SK-N-DZ (cell line): ENCODE data around the gene MTARC2.

Source experiments
- DNase-seq: peaks from one replicate; pipeline ENCODE4 v3.0.0-alpha.2; 2015; ENCODE audit warnings: low spot score

Gene MTARC2

GRCh38 chr1:220768126-220768601 is 20.0 kb downstream of the MTARC2 start:
- DNase-seq = no peak

GRCh38 chr1:220769205-220769604 is 21.1 kb downstream of the MTARC2 start:
- DNase-seq = no peak

- no peak for DNase-seq
Measured at GRCh38 chr1:220770245-220770913, 22.3 kb downstream of the MTARC2 start.

GRCh38 chr1:220772846-220773245 is 24.7 kb downstream of the MTARC2 start:
- DNase-seq = no peak

- no peak for DNase-seq
Measured at GRCh38 chr1:220775240-220775853, 27.2 kb downstream of the MTARC2 start.

- no peak for DNase-seq
Measured at GRCh38 chr1:220776254-220776653, 28.1 kb downstream of the MTARC2 start.

GRCh38 chr1:220776720-220777326 is 28.7 kb downstream of the MTARC2 start:
- peak; percentile 69 for DNase-seq

GRCh38 chr1:220783453-220783852 is 35.3 kb downstream of the MTARC2 start:
- DNase-seq = peak; percentile 60

GRCh38 chr1:220784751-220785150 is 36.6 kb downstream of the MTARC2 start:
- DNase-seq = no peak

GRCh38 chr1:220785166-220786056 is 37.3 kb downstream of the MTARC2 start:
- DNase-seq = no peak

- DNase-seq = no peak
Measured at GRCh38 chr1:220786057-220786336, 37.9 kb downstream of the MTARC2 start.

- DNase-seq = peak; percentile 78
Measured at GRCh38 chr1:220786337-220787068, 38.4 kb downstream of the MTARC2 start, which contains the start of gene MTARC1. MTARC1 (plus strand) TSS chr1:220786913; CDS start chr1:220786945, 32 bp downstream.

- DNase-seq = no peak
Measured at GRCh38 chr1:220787069-220787619, 39.0 kb downstream of the MTARC2 start.

GRCh38 chr1:220788900-220789299 is 40.8 kb downstream of the MTARC2 start:
- no peak for DNase-seq

- no peak for DNase-seq
Measured at GRCh38 chr1:220789532-220790147, 41.5 kb downstream of the MTARC2 start.

GRCh38 chr1:220791285-220791684 is 43.2 kb downstream of the MTARC2 start:
- no peak for DNase-seq

- DNase-seq = no peak
Measured at GRCh38 chr1:220791956-220792355, 43.8 kb downstream of the MTARC2 start.

GRCh38 chr1:220796530-220796929 is 48.4 kb downstream of the MTARC2 start:
- DNase-seq = no peak

- no peak for DNase-seq
Measured at GRCh38 chr1:220797044-220797443, 48.9 kb downstream of the MTARC2 start.

- DNase-seq = no peak
Measured at GRCh38 chr1:220797553-220797952, 49.4 kb downstream of the MTARC2 start.

GRCh38 chr1:220798338-220798737 is 50.2 kb downstream of the MTARC2 start:
- DNase-seq = no peak
